Mucosa of gallbladder (tissue), 1 donor: ENCODE results near the gene OCA2. TPM values are rescaled to one million over a fixed set of nuclear protein-coding genes. Genes with fewer than 3 reads are reported as not detected.
"Not testable (repeated sequence)": the region's sequence is repeated elsewhere in the genome, so short reads cannot be mapped to it uniquely, and the experiment has no call there.

Source experiments
- DNase-seq: peaks from one replicate; pipeline ENCODE4 v3.0.0-alpha.2; 2020; ENCODE audit warnings: low spot score
- total RNA-seq: library from RNA; stranded (reverse); gene quantifications from one replicate; pipeline ENCODE4 v1.2.1, GENCODE V29; 2021
- donor health status: DM: no; HTN: no; CAD: no.

The OCA2 gene
- total RNA-seq, 1 donor from 2014 or later, result not detected

DNA sequence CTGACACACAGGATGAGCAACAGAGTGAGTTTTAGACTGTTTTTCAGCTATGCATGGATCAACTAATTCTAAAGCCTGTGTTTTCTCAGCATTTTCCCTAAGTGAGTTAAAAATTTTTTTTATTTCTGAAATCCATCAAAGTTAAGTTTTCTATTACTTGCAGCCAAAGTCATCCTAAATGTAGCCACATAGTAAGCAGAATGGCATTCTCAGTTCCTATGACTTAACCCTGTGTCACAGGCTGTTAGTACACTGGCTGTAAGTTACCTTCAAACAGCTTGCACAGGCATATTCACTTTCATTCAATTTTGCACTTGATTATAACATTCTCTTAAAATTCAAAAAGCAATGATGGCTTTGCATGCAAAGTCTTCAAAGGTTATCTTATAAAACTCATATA lies 368.2 kb downstream of the OCA2 start:
- no peak for DNase-seq

DNA sequence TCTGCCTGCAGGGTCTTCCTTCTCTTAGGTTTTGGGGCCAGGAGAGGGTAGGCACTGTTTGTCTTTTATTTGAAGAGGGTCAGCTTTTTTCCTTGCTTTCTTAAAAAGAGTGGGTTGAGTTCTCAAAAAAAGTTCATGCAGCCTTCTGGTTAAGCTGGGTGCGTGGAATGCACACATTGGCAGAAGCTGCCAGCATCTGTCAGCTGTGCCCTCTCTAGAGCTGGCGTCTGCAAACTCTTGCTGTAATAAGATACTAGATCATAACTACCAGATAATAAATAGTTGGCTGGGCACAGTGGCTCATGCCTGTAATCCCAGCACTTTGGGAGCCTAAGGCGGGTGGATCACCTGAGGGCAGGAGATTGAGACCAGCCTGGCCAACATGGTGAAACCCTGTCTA lies 373.4 kb downstream of the OCA2 start:
- no peak for DNase-seq

GRCh38 chr15:27723821-27724220 lies 375.3 kb downstream of the OCA2 start:
- DNase-seq, result no peak

DNA sequence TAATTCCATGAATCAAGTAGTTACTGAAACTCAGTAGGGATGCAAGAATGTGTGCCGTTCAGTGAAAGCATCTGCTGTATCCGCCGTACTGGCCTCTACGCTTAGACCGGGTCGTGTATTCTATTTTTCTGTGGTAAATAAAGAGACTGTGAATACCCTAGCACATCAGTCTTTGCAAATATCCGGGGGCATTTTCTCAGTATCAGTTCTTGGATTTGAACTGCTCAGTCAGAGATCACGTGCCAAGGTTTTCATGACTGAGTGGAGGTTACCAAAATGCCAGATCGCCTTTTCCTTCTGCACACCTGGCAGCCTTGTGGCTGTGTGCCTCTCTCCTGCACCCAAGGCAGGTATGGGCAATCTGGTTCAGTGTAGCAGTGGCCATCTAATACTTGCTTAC lies 377.0 kb downstream of the OCA2 start:
- no peak for DNase-seq

DNA sequence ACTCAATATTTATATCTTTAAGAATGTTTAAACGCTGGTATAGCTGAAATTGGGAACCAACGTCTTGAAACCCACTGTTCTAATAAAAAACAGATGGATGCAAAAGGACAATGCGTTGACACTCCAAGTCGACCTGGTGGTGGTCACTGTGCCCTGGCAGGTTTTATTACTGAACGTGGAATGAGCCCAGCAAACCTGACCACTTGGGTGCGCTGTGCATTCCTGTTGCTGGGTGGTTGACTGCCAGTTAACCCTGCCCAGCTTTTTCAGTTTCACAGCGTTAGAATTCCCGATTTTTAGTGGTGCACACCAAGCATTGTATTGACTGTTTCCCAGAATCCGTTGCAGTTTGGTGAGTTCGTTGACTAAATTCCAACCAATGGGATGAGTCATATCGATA lies 384.4 kb downstream of the OCA2 start:
- no peak for DNase-seq

GRCh38 chr15:27713850-27714249 lies 385.3 kb downstream of the OCA2 start:
- not testable (repeated sequence) for DNase-seq

DNA sequence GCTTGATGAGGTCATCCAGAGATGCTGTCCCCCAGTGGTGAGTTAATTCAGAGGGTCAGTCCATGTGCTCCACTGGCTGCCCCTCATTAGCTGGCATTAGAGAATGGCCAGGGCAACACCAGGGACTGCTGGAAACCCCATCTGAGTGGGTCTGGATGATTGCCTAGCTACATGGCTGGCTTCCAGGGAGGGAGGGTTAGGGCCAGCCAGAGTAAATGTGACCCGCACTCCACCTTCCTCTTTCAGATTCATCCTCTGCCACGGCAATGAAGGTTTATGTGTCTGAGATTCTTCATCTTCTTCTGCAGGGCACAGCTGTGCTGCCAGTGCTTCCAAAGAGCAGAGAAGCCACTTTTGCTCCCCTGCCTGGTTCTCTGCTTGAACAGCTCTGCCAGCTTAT lies 391.9 kb downstream of the OCA2 start:
- no peak for DNase-seq

DNA sequence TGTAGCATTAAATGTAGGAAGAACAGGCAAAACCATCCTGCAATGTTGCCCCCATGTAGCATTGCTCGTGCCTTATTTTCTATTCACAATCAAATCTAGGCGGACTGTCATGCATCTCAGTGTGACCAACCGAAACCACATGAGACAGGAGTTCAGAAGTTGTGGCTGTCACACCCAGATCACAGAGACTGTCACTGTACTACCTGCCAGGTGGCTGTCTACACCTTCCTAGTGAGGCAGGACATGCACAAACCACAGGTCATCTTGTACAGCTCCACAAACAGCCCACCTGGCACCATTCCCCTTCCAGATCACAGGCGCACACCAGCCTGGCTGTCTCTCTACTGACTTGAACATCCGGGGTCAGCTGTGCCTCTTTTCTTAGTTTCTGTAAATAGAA lies 392.8 kb downstream of the OCA2 start:
- DNase-seq, result no peak

DNA sequence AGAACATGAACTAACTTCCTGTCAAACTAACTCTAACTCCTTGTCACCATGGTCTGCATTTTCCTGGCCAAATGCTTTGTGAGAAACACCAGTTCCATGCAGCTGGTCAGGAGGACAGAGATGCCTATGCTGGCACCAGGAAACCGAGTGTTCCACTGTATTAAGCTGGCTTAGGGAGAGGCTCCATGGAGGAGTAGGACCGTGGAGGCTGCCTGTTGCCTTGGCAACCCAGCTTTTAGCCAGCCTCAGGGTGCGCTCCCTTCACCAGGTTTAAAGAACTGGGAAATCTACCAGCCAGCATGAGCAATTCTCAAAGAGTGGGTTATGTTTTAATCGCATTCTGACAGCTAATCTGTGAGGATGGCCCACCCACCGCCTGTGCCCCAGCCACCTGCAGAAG lies 394.1 kb downstream of the OCA2 start:
- DNase-seq, result no peak

Other genes starting within 250 kb of the OCA2 start
- gene HERC2, start 222.9 kb upstream of the OCA2 start, total RNA-seq, result 55.9 TPM